NCI-H1105 (cell line): ENCODE measurements around the gene TSPAN12.

Experiments used
- DNase-seq: peaks from one replicate; lab custom pipeline; 2025; lab: John Stamatoyannopoulos, UW

TSPAN12 gene

GRCh38 chr7:120842121-120842621 is 15.8 kb downstream of the TSPAN12 start:
- peak; percentile 38 for DNase-seq

DNA sequence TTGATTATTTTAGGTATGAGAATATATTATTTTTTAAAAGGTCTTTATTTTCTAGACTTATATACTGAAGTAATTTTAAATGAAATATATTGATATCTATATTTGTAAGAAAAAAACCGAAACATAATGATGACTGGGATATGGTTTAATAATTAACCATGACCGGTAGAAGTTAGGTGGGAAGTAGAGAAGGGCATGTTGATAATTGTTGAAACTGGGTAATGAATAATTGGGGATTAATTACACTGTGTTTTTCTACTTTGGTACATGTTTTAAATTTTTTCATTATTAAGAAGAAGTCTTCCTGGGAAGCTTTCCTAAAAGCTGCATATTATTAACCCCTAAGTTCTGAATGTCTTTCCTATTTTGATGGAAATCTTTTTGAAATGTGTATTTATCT is 16.3 kb downstream of the TSPAN12 start:
- DNase-seq: no peak

DNA sequence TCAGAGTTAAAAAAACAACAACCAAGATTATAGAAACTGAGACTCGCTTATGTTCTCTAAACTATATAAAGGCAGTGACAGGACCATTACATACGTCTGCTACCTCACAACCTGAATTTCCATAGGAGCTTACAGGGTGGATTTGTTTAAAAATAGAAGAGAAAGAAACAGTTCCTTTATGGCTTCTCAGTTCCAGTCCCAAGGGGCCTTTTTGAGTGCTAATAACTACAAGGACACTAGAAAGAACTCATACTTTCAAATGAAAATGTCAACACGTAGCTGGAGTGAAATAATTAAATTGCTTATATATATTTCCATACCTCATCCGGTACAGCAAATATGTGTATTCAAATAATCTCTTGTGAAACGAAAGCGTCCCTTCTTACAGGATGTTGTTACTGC is 19.7 kb downstream of the TSPAN12 start:
- DNase-seq: no peak

- no peak for DNase-seq
These were observed 20.3 kb downstream of the TSPAN12 start for GRCh38 chr7:120837599-120837998.

DNA sequence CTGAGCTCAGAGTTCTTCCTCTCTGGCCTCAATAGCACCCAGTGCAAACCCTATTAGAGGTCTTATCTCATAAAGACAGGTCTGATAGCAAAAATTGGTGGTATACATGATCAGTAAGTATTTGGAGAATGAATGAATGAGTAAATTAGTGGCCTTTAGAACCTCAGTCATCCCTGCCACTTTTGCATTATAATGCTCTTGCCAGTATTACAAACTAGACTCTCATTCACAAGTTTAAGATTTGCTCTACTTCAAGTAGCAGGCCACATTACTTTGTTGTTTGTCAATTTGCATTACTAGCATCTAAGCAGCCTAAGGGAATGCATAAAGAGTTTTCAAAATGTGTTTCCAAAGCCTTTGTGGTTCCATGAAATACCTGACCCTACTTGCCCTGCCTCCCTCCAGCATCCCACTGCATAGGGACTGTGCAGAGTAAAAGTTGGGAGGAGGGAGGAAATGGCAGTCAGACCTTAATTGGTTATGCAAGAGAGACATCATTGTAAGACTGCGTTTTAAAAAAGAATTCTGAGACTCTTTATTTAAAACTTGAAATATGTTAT is 21.3 kb downstream of the TSPAN12 start:
- DNase-seq: no peak

GRCh38 chr7:120834726-120835125 is 23.2 kb downstream of the TSPAN12 start:
- DNase-seq: no peak

DNA sequence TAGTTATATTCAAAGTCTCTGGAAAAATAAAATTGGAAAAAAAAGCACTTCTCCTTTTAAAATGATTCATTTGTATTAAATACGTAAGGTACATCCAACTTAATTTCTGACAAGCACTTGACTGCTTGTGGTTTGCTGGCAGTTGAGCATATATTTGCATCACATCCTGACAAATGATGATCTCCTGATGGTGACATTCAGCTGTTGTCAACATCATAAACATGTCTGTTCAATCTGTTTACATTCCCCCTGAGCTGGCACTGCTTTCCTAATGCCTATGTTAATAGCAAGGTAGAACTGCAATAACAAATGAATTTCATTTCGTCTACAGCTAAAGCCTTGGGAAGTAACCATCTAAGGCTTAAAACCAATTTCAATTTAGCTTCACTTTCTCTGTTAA is 24.4 kb downstream of the TSPAN12 start:
- peak; percentile 43 for DNase-seq

DNA sequence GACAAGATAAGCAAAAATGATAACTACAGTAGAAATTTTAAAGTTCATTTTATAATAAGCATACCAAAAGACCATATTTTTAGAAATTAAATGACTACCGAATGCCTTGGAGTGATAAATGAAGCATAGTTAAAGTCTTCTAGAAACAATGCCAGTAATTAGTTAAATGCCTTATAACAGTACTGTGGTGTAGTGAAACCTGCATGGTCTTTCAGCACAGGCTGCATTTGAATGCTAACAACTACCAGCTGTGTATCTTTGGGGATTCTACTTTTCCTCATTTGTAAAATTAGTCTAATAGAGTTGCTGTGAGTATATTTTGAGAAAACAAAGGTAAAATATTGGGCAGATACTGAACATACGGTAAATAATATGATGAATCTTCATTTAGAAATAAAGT is 25.1 kb downstream of the TSPAN12 start:
- DNase-seq: no peak

- DNase-seq: no peak
These were observed 26.7 kb downstream of the TSPAN12 start for GRCh38 chr7:120831260-120831659.

DNA sequence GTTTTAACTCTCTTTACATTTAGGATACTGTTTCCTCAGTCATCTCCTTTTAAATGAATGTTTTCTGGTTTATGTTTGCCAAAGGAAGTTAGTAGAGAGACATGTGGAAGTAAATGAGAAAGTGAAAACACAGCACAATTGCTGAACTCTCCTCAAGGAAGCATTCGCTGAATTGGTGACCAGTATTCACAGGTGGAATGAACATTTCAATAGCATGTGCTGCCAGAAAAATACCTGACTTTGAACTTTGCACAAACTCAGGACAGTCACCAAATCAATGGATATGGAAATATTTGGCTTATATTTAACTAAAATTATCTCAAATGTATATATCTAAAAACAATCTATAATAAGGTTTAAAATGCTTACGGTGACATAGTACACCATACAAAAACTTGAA is 28.5 kb downstream of the TSPAN12 start:
- no peak for DNase-seq

DNA sequence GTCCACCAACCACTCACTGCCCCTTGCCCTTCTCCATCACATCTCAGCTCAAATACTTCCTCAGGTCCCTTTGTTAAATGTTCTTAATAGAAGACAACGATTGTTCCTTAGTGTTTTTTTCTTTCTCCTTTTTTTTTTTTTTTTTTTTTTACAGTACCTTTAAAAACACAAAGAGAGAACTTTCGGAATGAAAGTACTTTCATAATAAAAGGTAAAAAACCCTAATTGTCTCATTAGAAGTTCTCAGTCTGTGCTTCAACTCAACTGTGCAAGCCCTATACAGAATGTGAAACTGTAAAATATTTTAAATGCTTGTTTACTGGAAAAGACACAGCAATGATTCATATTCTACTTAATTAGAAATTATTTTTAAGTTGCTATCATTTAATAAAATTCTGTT is 29.4 kb downstream of the TSPAN12 start:
- DNase-seq: no peak

DNA sequence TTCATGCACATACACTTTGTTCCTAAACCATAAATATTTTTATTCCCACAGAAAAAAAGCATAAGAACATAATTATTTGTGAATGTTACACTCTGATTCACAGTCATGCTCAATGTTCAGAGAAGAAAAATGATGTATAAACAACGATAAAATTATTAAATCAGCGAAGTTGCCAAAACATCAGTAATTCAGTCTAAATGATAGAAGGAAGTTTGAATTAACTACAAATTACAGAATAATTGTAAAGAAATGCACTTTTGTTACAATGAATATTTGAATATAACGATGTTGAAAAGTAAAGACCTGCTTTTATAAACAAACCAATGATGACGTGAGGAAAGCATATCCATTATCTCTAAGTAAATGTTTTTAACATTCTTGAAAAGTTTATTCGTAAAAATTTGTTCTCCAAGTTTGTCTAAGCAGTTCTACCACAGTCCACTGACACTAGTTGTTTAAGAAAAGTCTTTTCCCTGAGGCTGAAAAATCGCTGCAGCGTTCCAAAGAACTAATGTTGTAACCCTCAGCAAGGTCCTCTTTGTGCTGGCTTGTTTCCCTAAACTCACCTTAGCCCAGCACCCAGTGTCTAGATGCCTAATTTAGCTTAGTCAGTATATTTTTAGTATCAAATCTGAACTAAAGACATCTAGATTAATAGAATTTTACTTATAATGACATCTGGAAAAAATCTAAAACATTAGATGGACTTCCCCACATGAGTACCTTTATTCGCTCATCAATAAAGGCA is 30.4 kb downstream of the TSPAN12 start:
- no peak for DNase-seq

GRCh38 chr7:120825576-120825975 is 32.4 kb downstream of the TSPAN12 start:
- no peak for DNase-seq

DNA sequence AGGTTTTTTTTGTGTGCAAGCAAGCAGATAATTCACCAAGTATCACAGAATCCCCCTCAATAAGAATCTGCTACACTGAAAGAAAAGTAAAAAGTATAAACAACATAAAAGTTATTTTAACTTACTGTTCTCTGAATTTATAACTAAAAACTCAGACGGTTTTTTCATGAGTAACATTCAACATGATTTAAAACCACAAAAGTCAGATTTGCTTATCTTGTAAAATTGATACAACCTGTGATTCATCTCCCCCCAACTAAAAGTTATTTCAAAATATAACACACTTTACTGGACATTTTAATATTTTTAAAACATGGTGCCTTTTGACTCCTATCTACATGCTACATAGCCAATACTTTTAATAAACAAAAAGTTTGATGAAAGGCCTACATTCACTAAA is 32.8 kb downstream of the TSPAN12 start:
- DNase-seq: no peak

DNA sequence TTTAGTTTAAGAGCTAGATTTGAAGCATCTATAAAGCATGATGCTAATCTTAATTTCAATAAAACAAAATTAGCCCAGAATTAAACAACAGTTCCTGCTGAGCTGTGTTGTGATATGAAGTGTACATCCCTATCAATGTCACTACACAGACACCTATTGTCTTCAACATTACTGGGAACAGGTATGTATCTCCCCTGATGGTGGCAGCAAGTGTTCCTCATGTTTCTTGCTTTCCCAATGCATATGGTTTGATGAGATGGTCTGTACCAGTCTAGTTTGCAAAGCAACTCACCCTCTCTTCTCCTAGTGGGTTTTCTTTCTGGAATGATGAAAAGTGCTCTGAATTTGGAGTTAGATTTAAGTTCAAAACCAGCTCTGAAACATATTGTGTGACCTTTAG is 38.1 kb downstream of the TSPAN12 start:
- DNase-seq: no peak

GRCh38 chr7:120817851-120818250 is 40.1 kb downstream of the TSPAN12 start:
- no peak for DNase-seq

- DNase-seq: no peak
These were observed 43.5 kb downstream of the TSPAN12 start for GRCh38 chr7:120814253-120814939.

- DNase-seq: no peak
These were observed 44.2 kb downstream of the TSPAN12 start for GRCh38 chr7:120813546-120814252.

DNA sequence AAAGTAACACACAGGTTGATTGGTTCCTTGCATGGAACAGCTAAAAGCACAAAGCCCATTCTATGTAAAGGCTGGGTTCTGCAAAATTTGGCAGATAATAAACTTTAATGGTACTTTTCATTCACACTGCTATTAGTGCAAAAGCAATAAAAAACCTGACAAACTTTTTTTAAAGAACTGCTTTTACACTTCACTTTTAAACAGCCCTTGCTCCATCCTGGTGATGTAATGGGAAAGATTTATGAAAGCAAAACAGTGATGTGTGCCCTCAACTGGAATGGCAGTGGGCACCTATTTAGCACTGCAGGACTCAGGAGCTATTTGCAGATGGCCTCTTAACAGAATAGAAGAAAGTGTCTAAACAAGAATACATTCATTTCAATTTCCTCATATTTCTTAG is 44.9 kb downstream of the TSPAN12 start:
- no peak for DNase-seq

- DNase-seq: no peak
These were observed 48.7 kb downstream of the TSPAN12 start for GRCh38 chr7:120809260-120809659.

DNA sequence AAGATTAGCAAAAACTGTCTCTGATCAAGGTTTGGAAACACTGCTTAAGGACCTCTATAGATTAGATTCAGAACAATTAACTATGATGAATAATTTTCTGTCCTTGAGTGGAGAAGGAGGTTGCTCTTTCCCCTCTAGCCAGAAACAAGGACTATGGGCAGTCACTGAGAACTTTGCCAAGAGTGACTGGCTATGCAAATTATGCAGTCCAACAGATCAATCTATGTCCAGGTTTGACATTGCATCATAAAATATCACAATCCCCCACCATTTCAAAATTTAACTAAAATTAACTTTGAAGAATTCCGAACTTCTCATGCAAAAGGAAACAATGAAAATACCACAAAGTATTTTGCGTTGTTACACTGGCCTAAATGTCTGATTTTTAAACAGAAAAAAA is 50.6 kb downstream of the TSPAN12 start:
- DNase-seq: no peak

- no peak for DNase-seq
These were observed 51.3 kb downstream of the TSPAN12 start for GRCh38 chr7:120806669-120807068.
